ENCODE data around the gene PERM1.

GRCh38 chr1:1024771-1025699 lies 43.1 kb upstream of the PERM1 start:
- TF ChIP-seq CTCF (IDR thresholded peaks at IDR 0.05) (no peak), EZH2 (IDR thresholded peaks at IDR 0.05; ENCODE audit: borderline replicate concordance, insufficient read depth, low read depth, low read length, poor library complexity, severe bottlenecking) (no peak)
